Dendritic cell treated with granulocyte-macrophage colony-stimulating factor and Interleukin-4, amounts not matched to agents 40 ng/mL and 50 ng/mL, for 4 days (primary cell): ENCODE results near the gene KISS1R.

Experiments
- H3K27ac Mint-ChIP-seq: one replicate; pipeline ENCODE4 v1.8.0; 2022; ENCODE audit warnings: mild to moderate bottlenecking, mixed read lengths
- H3K27me3 Mint-ChIP-seq: one replicate; pipeline ENCODE4 v1.8.0; 2022; ENCODE audit warnings: mild to moderate bottlenecking, mixed read lengths
- H3K36me3 Mint-ChIP-seq: one replicate; pipeline ENCODE4 v1.8.0; 2022; ENCODE audit warnings: low read depth, mixed read lengths
- H3K4me1 Mint-ChIP-seq: one replicate; pipeline ENCODE4 v1.8.0; 2022; ENCODE audit warnings: low read depth, mixed read lengths
- H3K4me3 Mint-ChIP-seq: one replicate; pipeline ENCODE4 v1.8.0; 2022; ENCODE audit warnings: mild to moderate bottlenecking, moderate library complexity, mixed read lengths
- H3K9me3 Mint-ChIP-seq: one replicate; pipeline ENCODE4 v1.8.0; 2022; ENCODE audit warnings: mixed read lengths
- intact Hi-C: fragments of 100-400 bp; cut with micrococcal nuclease; formaldehyde crosslinking; loops from one replicate; pipeline ENCODE4 v1.15.0; 2022

The KISS1R gene

GRCh38 chr19:939922-940321 lies 22.8 kb downstream of the KISS1R start:
- peak overlapping the region; percentile 67 for H3K4me3 Mint-ChIP-seq
- no peaks in the 10 kb centered on the region for H3K27me3 Mint-ChIP-seq
- H3K36me3 Mint-ChIP-seq: peaks cover 92% of the 10 kb centered on the region
- H3K9me3 Mint-ChIP-seq: no peaks in the 10 kb centered on the region
- H3K4me1 Mint-ChIP-seq: peaks cover 90% of the 10 kb centered on the region
- intact Hi-C loops: no loop called here
- H3K27ac Mint-ChIP-seq: peak overlapping the region; percentile 77

GRCh38 chr19:940591-941291 lies 23.6 kb downstream of the KISS1R start:
- H3K4me1 Mint-ChIP-seq: peaks cover 90% of the 10 kb centered on the region
- peak overlapping the region; percentile 77 for H3K27ac Mint-ChIP-seq
- H3K36me3 Mint-ChIP-seq: peaks cover 93% of the 10 kb centered on the region
- no peaks in the 10 kb centered on the region for H3K27me3 Mint-ChIP-seq
- no peaks in the 10 kb centered on the region for H3K9me3 Mint-ChIP-seq
- intact Hi-C loops: no loop called here
- peak overlapping the region; percentile 71 for H3K4me3 Mint-ChIP-seq

DNA sequence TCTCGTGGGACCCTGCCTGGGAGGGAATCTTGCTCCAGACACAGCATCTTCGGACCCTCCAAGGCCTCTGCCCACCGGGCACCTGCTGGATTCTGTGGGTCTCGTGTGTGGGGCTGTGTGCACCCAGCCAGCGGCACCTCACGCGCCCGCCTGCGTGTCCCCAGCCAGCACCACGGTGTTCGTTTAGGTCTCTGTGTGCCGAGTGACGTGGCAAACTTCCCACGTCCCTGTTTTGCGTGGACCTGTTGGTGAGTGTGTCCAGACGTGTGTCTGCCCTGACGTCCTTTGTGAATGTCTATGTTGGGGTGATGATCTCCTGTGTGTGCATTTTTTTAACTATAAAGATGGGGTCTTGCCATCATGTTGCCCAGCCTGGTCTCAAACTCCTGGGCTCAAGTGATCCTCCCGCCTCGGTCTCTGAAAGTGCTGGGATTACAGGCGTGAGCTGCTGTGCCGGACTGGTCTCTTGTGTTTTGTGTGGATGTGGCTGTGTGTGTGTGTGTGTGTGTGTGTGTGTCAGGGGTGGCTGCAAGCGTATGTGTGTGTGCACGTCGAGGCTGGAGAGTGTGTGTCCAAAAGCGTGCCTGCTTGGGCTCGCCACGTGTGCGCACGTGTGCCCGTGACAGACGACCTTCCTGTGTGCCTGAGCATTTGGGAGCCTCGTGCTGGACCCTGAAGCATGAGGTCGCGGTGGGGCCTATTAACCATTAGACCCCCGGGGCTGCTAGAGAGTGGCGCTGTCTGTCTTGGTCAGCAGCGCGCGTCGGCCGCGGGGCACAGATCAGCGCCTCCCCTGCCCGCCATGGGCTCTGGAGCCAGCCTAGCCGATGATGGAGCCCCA lies 24.4 kb downstream of the KISS1R start:
- Mint-ChIP-seq H3K4me1 (peaks cover 89% of the 10 kb centered on the region), H3K36me3 (peaks cover 89% of the 10 kb centered on the region), H3K9me3 (no peaks in the 10 kb centered on the region), H3K27me3 (no peaks in the 10 kb centered on the region), H3K4me3 (peak overlapping the region; percentile 71), H3K27ac (peak overlapping the region; percentile 77)
- intact Hi-C loops: no loop called here

- H3K27me3 Mint-ChIP-seq: no peaks in the 10 kb centered on the region
- peak overlapping the region; percentile 77 for H3K27ac Mint-ChIP-seq
- peaks cover 89% of the 10 kb centered on the region for H3K4me1 Mint-ChIP-seq
- H3K36me3 Mint-ChIP-seq: peaks cover 85% of the 10 kb centered on the region
- intact Hi-C loops: no loop called here
- H3K9me3 Mint-ChIP-seq: no peaks in the 10 kb centered on the region
- peak overlapping the region; percentile 71 for H3K4me3 Mint-ChIP-seq
Measured at GRCh38 chr19:942133-942645, 25.1 kb downstream of the KISS1R start.

- Mint-ChIP-seq H3K4me1 (peaks cover 89% of the 10 kb centered on the region), H3K9me3 (no peaks in the 10 kb centered on the region), H3K4me3 (peak overlapping the region; percentile 9), H3K36me3 (peaks cover 84% of the 10 kb centered on the region), H3K27ac (peak overlapping the region; percentile 37), H3K27me3 (no peaks in the 10 kb centered on the region)
- intact Hi-C loops: no loop called here
Measured at GRCh38 chr19:943551-944170, 26.5 kb downstream of the KISS1R start.

DNA sequence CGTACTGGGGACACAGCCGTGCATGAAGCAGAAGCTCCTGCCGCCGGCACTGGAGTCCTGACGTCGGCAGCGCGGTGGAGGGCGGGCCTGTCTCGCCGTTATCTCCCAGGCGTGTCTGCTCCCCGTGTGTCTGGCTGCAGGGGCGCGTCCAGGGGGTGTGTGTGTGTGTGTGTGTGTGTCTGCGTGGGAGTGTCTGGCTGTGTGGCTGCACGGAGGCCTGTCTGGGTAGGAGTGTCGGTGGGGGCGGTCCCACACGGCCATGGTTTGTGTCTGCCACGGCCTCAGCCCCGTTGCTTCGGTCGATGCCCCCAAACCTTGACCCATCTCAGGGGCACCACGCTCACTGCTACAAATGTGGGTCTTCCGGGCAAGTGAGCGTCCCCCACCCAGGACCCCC lies 27.0 kb downstream of the KISS1R start:
- Mint-ChIP-seq H3K4me1 (peaks cover 91% of the 10 kb centered on the region), H3K36me3 (peaks cover 85% of the 10 kb centered on the region), H3K27me3 (no peaks in the 10 kb centered on the region), H3K9me3 (no peaks in the 10 kb centered on the region), H3K4me3 (no peak overlapping the region), H3K27ac (peak overlapping the region; percentile 37)
- intact Hi-C loops: no loop called here

DNA sequence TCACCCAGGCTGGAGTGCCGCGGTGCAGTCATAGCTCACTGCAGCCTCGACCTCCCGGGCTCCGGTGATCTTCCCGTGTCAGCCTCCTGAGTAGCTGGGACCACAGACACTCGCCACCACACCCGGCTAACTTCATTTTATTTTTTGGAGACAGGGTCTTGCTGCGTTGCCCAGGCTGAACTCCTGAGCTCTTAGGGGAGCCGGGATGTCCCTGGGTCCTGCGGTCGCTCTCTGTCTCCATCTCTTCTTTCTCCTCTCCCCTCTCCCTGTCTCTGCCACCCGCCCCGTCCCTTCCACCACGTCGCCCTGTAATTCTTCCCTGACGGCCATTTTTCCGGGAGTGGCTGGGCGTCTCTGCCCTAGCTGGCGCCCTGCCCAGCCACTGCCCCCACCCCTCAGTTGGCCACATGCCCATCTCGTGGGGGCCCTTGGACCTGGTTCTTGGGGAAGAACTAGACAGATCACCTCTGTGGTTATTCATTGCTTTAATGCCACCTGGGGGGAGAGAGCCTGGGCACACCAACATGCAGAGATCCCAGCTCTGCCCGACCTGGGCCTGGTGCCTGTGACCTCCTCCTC lies 27.6 kb downstream of the KISS1R start:
- Mint-ChIP-seq H3K9me3 (no peaks in the 10 kb centered on the region), H3K4me3 (no peak overlapping the region), H3K27me3 (no peaks in the 10 kb centered on the region), H3K4me1 (peaks cover 91% of the 10 kb centered on the region), H3K27ac (peak overlapping the region; percentile 37), H3K36me3 (peaks cover 82% of the 10 kb centered on the region)
- intact Hi-C loops: no loop called here

DNA sequence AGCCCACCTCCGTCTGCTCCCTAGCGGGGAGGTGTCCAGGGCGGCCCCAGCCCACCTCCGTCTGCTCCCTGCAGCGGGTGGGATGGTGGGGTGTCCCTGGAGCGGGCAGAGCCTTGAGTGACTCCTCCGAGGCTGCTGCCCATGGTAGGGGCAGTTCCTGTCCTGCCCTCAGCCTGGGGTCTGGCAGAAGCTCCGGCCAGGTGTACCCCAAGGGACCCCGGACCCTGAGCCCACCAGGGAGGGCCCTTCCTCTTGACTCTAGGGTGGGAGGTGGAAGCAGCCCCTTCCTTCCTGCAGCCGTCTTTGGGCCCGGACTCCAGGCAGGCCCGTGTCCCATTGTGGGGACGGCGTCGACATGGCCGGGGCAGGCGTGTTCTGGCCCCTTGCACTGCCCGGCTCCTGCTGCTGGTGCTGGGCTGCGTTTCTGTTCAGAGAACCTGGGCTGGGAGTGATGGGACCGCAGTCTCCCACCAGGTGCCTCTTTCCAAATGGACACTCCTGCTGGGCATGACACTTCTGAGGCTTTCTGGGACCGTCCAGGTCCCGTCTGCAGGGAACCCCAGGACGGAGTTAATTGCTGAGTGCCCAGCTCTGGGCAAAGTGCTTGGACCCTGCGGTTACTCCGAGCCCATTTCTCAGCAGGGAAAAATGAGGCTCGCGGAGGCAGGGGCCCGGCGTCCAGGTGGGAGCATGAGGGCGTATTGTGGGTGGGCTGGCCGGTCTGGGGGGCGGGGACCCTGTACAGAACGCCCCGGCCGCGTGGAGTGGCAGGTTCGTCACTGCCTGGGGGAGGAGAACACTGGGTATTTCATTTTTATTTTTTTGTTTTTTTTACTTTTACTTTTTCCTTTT lies 28.5 kb downstream of the KISS1R start:
- Mint-ChIP-seq H3K4me3 (no peak overlapping the region), H3K36me3 (peaks cover 78% of the 10 kb centered on the region), H3K27me3 (no peaks in the 10 kb centered on the region), H3K4me1 (peaks cover 89% of the 10 kb centered on the region), H3K27ac (peak overlapping the region; percentile 37), H3K9me3 (no peaks in the 10 kb centered on the region)
- intact Hi-C loops: loop anchor here (2.0 kb wide), 1 partner anchor 13 kb away; no protein-coding TSS in a partner anchor

DNA sequence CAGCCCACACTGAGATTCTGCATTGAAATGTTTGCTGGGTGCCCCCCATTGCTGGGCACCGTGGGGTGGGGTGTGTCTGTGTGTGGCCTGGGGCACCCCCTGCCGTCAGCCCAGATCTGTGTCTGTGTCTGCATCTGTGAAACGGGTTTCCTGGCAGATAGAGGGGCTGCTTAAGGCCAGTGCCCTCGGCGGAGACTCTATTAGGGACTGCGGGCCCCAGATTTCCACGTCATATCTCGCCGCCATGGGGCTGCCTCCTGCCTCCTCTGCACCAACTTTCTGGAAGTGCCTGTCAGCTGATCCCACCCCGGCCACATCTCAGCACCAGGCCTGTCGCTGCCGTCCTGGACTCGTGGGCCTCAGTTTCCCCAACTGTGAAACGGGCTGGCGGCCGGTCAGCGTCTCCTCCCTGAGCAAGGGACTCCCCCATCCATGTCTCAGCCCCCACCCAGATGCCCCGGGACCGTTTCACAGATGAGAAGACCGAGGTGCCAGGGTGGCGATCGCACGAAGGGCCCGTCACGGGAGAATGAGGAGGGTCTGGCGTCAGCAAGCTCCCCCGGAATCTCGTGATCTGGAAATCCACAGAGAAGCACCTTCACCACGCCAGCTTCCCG lies 30.1 kb downstream of the KISS1R start:
- Mint-ChIP-seq H3K9me3 (no peaks in the 10 kb centered on the region), H3K36me3 (peaks cover 65% of the 10 kb centered on the region), H3K4me3 (peak overlapping the region; percentile 79), H3K27ac (peak overlapping the region; percentile 98), H3K27me3 (no peaks in the 10 kb centered on the region), H3K4me1 (peaks cover 90% of the 10 kb centered on the region)
- intact Hi-C loops: loop anchor here (2.0 kb wide), 1 partner anchor 14 kb away; no protein-coding TSS in a partner anchor

GRCh38 chr19:947707-948539 lies 30.8 kb downstream of the KISS1R start:
- peaks cover 90% of the 10 kb centered on the region for H3K4me1 Mint-ChIP-seq
- H3K27me3 Mint-ChIP-seq: no peaks in the 10 kb centered on the region
- peak overlapping the region; percentile 79 for H3K4me3 Mint-ChIP-seq
- H3K9me3 Mint-ChIP-seq: no peaks in the 10 kb centered on the region
- H3K27ac Mint-ChIP-seq: peak overlapping the region; percentile 98
- intact Hi-C loops: loop anchor here (2.0 kb wide), 1 partner anchor 15 kb away; no protein-coding TSS in a partner anchor
- H3K36me3 Mint-ChIP-seq: peaks cover 60% of the 10 kb centered on the region

GRCh38 chr19:948842-949496 lies 31.8 kb downstream of the KISS1R start:
- Mint-ChIP-seq H3K36me3 (peaks cover 57% of the 10 kb centered on the region), H3K4me3 (no peak overlapping the region), H3K4me1 (peaks cover 91% of the 10 kb centered on the region), H3K27ac (peak overlapping the region; percentile 98), H3K9me3 (no peaks in the 10 kb centered on the region), H3K27me3 (no peaks in the 10 kb centered on the region)
- intact Hi-C loops: no loop called here
